Heart left ventricle (tissue), 13 donors: ENCODE measurements around the gene NBPF1.
"Not testable (repeated sequence)": the region's sequence is repeated elsewhere in the genome, so short reads cannot be mapped to it uniquely, and the experiment has no call there.

Experiments
- POLR2A ChIP-seq, 2 donors: fragments of 450-650 bp; IDR thresholded peaks; one replicate each; pipeline ENCODE4 v1.6.1; 2017; ENCODE audit warnings: antibody characterized with exemption in 2 of 2, mild to moderate bottlenecking in 2 of 2, moderate library complexity in 2 of 2
- TF ChIP-seq, protein P1 (sequence below), 12 donors: fragments of 200-600 bp; sonication (generic) in 4 of 12; IDR thresholded peaks; one replicate each; pipeline versions ENCODE4 v1.5.0 to v1.8.0; 2018 to 2022; ENCODE audit warnings: antibody characterized with exemption in 12 of 12, mild to moderate bottlenecking in 5 of 12
- donor health status: ischemic (EF 13 %, LVEDD 7.1; RV severe dilation, severe dysfunction).
- donor health status: DM: no; HTN: yes; CAD: no.
- donor health status: DM: no; HTN: no; CAD: no.
- donor health status: ischemic (EF 25% LVEDD 6.9; RV normal size, moderate dysfunction).
- donor health status: ischemic (EF 25% LVEDD 5.7; RV mildly dilated, moderate dysfunction).
- donor health status: ischemic (EF 35%, LVEDD 5.7; RV mildly dilated, moderate dysfunction).
- donor health status: nonischemic (EF 11% LVEDD 7.7; RV severe dilation, severe dysfunction).
- donor health status: DM: yes; HTN: yes; CAD: no.
- donor health status: PGD.
- donor health status: ischemic (EF 29% LVEDD 5.4; RV normal size, mild dysfunction).
- donor health status: nonischemic (EF 23%, LVEDD 6.1; RV moderate dilation, normal function).

DNA sequence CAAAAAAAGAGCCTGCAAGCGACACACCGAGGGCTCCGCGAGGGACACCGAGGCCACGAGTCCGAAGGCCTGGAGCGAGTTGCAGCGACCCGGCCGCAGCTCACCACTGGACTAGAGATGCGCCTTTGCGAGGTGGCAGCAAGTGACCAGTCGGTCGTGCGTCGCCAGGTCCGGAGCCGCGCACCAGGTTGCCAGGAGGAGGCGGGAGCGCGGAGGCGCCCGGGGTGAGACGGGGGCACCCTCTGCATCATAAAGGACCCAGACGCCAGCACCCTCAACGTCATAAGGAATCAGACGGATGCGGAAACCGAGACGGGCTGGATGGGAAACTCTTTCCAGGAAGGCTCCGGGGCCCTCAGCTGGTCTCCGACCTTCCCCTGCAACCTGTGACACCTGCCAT lies 77.9 kb downstream of the NBPF1 start:
- TF ChIP-seq, protein P1, sequence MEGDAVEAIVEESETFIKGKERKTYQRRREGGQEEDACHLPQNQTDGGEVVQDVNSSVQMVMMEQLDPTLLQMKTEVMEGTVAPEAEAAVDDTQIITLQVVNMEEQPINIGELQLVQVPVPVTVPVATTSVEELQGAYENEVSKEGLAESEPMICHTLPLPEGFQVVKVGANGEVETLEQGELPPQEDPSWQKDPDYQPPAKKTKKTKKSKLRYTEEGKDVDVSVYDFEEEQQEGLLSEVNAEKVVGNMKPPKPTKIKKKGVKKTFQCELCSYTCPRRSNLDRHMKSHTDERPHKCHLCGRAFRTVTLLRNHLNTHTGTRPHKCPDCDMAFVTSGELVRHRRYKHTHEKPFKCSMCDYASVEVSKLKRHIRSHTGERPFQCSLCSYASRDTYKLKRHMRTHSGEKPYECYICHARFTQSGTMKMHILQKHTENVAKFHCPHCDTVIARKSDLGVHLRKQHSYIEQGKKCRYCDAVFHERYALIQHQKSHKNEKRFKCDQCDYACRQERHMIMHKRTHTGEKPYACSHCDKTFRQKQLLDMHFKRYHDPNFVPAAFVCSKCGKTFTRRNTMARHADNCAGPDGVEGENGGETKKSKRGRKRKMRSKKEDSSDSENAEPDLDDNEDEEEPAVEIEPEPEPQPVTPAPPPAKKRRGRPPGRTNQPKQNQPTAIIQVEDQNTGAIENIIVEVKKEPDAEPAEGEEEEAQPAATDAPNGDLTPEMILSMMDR (IDR thresholded peaks at IDR 0.05): not testable (repeated sequence)
- not testable (repeated sequence) for TF ChIP-seq POLR2A (IDR thresholded peaks at IDR 0.05)
